ENCODE measurements around the gene PON1.

Gene PON1

DNA sequence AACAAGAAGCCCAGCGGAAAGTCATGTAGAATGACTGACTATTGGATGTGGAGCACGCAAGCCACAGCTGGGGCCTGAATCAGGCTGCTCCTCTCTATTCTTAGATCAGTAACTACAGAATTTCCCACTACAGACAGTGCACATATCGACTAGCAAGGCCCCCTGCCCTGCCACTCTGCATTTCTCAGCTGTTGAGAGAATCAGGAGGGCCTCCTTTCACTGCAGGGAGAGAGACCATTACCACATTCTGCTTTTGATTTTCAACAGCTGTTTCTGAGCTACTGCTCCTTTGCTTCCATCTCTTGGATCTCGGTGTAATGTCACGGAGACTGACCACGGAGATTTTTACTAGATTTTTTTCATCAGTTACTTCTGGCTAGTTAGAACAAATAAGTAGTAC, 73.8 kb downstream of the PON1 start:
- FAIRE-seq: no peak
